ENCODE measurements around the gene SSBP4. TPM values are rescaled to one million over a fixed set of nuclear protein-coding genes. Genes with fewer than 3 reads are reported as not detected.

SSBP4 gene
- total RNA-seq, 1 experiment from 2014 or later = 272 TPM

- DNase-seq (ENCODE audit: low spot score) = no peak
- in situ Hi-C loops (cut with HindIII; ENCODE audit: low sequenced_read_pairs) = no loop called here
These were observed 11.4 kb downstream of the SSBP4 start for GRCh38 chr19:18430417-18431144.

GRCh38 chr19:18431351-18432197 lies 12.4 kb downstream of the SSBP4 start:
- DNase-seq (ENCODE audit: low spot score) = no peak
- in situ Hi-C loops (cut with HindIII; ENCODE audit: low sequenced_read_pairs) = no loop called here

- in situ Hi-C loops (cut with HindIII; ENCODE audit: low sequenced_read_pairs) = no loop called here
- no peak for DNase-seq (ENCODE audit: low spot score)
These were observed 13.2 kb downstream of the SSBP4 start for GRCh38 chr19:18432275-18433014.

- no peak for DNase-seq (ENCODE audit: low spot score)
- in situ Hi-C loops (cut with HindIII; ENCODE audit: low sequenced_read_pairs) = no loop called here
These were observed 14.0 kb downstream of the SSBP4 start for GRCh38 chr19:18433015-18433691.

GRCh38 chr19:18433735-18434398 lies 14.7 kb downstream of the SSBP4 start:
- DNase-seq (ENCODE audit: low spot score) = no peak
- in situ Hi-C loops (cut with HindIII; ENCODE audit: low sequenced_read_pairs) = no loop called here

- in situ Hi-C loops (cut with HindIII; ENCODE audit: low sequenced_read_pairs) = no loop called here
- no peak for DNase-seq (ENCODE audit: low spot score)
These were observed 15.4 kb downstream of the SSBP4 start for GRCh38 chr19:18434411-18435175.

- DNase-seq (ENCODE audit: low spot score) = no peak
- in situ Hi-C loops (cut with HindIII; ENCODE audit: low sequenced_read_pairs) = no loop called here
These were observed 16.1 kb downstream of the SSBP4 start for GRCh38 chr19:18435178-18435841.

GRCh38 chr19:18435842-18436670 lies 16.9 kb downstream of the SSBP4 start:
- in situ Hi-C loops (cut with HindIII; ENCODE audit: low sequenced_read_pairs) = no loop called here
- DNase-seq (ENCODE audit: low spot score) = no peak

GRCh38 chr19:18436671-18437490 lies 17.7 kb downstream of the SSBP4 start:
- DNase-seq (ENCODE audit: low spot score) = peak; percentile 67
- in situ Hi-C loops (cut with HindIII; ENCODE audit: low sequenced_read_pairs) = no loop called here

- DNase-seq (ENCODE audit: low spot score) = no peak
- in situ Hi-C loops (cut with HindIII; ENCODE audit: low sequenced_read_pairs) = no loop called here
These were observed 18.5 kb downstream of the SSBP4 start, which contains the start of gene ISYNA1 for GRCh38 chr19:18437491-18438330. Gene ISYNA1, minus strand, starts transcription at chr19:18438133. Its CDS starts 154 bp downstream, at chr19:18437979.

GRCh38 chr19:18438331-18439024 lies 19.3 kb downstream of the SSBP4 start:
- in situ Hi-C loops (cut with HindIII; ENCODE audit: low sequenced_read_pairs) = no loop called here
- DNase-seq (ENCODE audit: low spot score) = no peak

- in situ Hi-C loops (cut with HindIII; ENCODE audit: low sequenced_read_pairs) = no loop called here
- DNase-seq (ENCODE audit: low spot score) = no peak
These were observed 20.1 kb downstream of the SSBP4 start for GRCh38 chr19:18439025-18439909.

- in situ Hi-C loops (cut with HindIII; ENCODE audit: low sequenced_read_pairs) = no loop called here
These were observed 20.7 kb downstream of the SSBP4 start for GRCh38 chr19:18439910-18440237.

GRCh38 chr19:18440415-18440877 lies 21.2 kb downstream of the SSBP4 start:
- no peak for DNase-seq (ENCODE audit: low spot score)

More at GRCh38 chr19:18439910-18440237, 20.7 kb downstream of the SSBP4 start:
- DNase-seq (ENCODE audit: low spot score) = no peak

More at GRCh38 chr19:18440415-18440877, 21.2 kb downstream of the SSBP4 start:
- in situ Hi-C loops (cut with HindIII; ENCODE audit: low sequenced_read_pairs) = no loop called here
